ENCODE data around the gene RAD52. TPM values are rescaled to one million over a fixed set of nuclear protein-coding genes. Genes with fewer than 3 reads are reported as not detected.
"Not testable (repeated sequence)": the region's sequence is repeated elsewhere in the genome, so short reads cannot be mapped to it uniquely, and the experiment has no call there.

RAD52 gene
- total RNA-seq, 1 experiment from 2014 or later = 27.9 TPM

DNA sequence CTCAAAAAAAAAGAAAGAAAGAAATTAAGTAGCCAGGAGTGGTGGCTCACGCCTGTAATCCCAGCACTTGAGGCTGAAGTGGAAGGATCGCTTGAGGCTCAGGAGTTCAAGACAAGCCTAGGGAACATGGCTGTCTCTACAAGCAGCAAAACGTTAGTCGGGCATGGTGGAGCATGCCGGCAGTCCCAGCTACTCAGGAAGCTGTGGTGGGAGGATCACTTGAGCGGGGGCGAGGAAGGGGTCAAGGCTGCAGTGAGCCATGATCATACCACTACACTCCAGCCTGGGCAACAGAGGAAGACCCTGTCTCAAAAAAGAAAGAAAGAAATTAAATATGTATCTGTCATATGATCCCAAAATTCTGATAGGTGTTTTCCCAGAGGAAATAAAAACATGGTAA is 5.3 kb downstream of the RAD52 start:
- intact Hi-C loops (cut with micrococcal nuclease) = no loop called here
- ChIA-PET CTCF (interaction anchor here (0.6 to 0.8 kb wide), 3 partner anchors 10 to 193 kb away, joined by 3 to 5 read pairs (median 3); no protein-coding TSS in a partner anchor), POLR2A (no interaction called here)
- Mint-ChIP-seq H3K4me1 (ENCODE audit: insufficient read depth, unreplicated experiment) (peaks cover 19% of the 10 kb centered on the region), H3K27ac (ENCODE audit: low read depth, unreplicated experiment) (peak overlapping the region; percentile 76), H3K4me3 (ENCODE audit: unreplicated experiment) (no peak overlapping the region), H3K36me3 (ENCODE audit: insufficient read depth, unreplicated experiment) (peaks cover 52% of the 10 kb centered on the region), H3K9me3 (ENCODE audit: unreplicated experiment) (no peaks in the 10 kb centered on the region), H3K27me3 (ENCODE audit: insufficient read depth, unreplicated experiment) (no peaks in the 10 kb centered on the region)
- no peak for DNase-seq (ENCODE audit: unreplicated experiment)
- TF ChIP-seq, protein P1, sequence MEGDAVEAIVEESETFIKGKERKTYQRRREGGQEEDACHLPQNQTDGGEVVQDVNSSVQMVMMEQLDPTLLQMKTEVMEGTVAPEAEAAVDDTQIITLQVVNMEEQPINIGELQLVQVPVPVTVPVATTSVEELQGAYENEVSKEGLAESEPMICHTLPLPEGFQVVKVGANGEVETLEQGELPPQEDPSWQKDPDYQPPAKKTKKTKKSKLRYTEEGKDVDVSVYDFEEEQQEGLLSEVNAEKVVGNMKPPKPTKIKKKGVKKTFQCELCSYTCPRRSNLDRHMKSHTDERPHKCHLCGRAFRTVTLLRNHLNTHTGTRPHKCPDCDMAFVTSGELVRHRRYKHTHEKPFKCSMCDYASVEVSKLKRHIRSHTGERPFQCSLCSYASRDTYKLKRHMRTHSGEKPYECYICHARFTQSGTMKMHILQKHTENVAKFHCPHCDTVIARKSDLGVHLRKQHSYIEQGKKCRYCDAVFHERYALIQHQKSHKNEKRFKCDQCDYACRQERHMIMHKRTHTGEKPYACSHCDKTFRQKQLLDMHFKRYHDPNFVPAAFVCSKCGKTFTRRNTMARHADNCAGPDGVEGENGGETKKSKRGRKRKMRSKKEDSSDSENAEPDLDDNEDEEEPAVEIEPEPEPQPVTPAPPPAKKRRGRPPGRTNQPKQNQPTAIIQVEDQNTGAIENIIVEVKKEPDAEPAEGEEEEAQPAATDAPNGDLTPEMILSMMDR (IDR thresholded peaks at IDR 0.05; ENCODE audit: unreplicated experiment) = no peak
- no TSS peak for BruUV-seq (replicated peaks)

DNA sequence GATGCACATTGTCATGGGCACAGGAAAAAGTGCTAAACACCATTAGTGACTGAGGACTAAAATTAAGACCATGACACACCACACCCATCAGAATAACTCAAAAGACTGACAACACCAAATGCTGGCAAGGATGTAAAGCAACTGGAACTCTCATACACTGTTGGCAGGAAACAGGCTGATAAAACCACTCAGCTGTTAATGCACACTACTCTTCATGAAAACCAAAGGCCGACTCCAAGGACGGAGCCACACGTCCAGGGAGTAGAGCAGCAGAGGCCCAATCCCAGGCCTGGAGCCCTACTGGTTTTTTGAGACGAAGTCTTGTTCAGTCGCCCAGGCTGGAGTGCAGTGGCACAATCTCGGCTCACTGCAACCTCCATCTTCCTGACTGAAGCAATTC is 6.4 kb downstream of the RAD52 start:
- CTCF ChIA-PET = no interaction called here
- Mint-ChIP-seq H3K36me3 (ENCODE audit: insufficient read depth, unreplicated experiment) (peaks cover 54% of the 10 kb centered on the region), H3K9me3 (ENCODE audit: unreplicated experiment) (no peaks in the 10 kb centered on the region), H3K4me1 (ENCODE audit: insufficient read depth, unreplicated experiment) (peaks cover 17% of the 10 kb centered on the region), H3K4me3 (ENCODE audit: unreplicated experiment) (no peak overlapping the region), H3K27me3 (ENCODE audit: insufficient read depth, unreplicated experiment) (no peaks in the 10 kb centered on the region), H3K27ac (ENCODE audit: low read depth, unreplicated experiment) (no peak overlapping the region)
- POLR2A ChIA-PET = interaction anchor here (1.2 kb wide), 1 partner anchor 373 kb away, joined by 3 read pairs; no protein-coding TSS in a partner anchor
- BruUV-seq (replicated peaks) = no TSS peak
- DNase-seq (ENCODE audit: unreplicated experiment) = no peak
- intact Hi-C loops (cut with micrococcal nuclease) = no loop called here
- TF ChIP-seq, protein P1 (IDR thresholded peaks at IDR 0.05; ENCODE audit: unreplicated experiment) = no peak

DNA sequence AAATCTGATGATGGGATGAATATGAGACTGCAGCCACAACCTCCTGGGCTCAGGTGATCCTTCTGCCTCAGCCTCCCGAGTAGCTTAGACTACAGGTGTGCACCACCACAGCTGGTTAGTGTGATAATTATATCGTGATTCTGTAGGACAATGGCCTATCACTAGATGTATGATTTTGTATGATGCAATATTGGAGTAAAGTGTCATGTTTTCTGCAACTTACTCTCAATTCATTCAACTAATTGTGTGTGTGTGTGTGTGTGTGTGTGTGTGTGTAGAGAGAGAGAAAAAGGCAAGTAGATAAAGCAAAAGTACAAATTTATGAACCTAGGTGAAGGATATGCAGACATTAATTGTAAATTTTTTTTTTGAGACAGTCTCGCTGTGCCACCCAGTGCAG is 10.7 kb downstream of the RAD52 start:
- POLR2A ChIA-PET = no interaction called here
- H3K4me3 Mint-ChIP-seq (ENCODE audit: unreplicated experiment) = no peak overlapping the region
- TF ChIP-seq, protein P1 (IDR thresholded peaks at IDR 0.05; ENCODE audit: unreplicated experiment) = no peak
- H3K27me3 Mint-ChIP-seq (ENCODE audit: insufficient read depth, unreplicated experiment) = no peaks in the 10 kb centered on the region
- intact Hi-C loops (cut with micrococcal nuclease) = no loop called here
- BruUV-seq (replicated peaks) = no TSS peak
- CTCF ChIA-PET = interaction anchor here (1.0 to 1.1 kb wide), 2 partner anchors 154 to 370 kb away, joined by 3 read pairs; no protein-coding TSS in a partner anchor
- H3K4me1 Mint-ChIP-seq (ENCODE audit: insufficient read depth, unreplicated experiment) = no peaks in the 10 kb centered on the region
- H3K36me3 Mint-ChIP-seq (ENCODE audit: insufficient read depth, unreplicated experiment) = peaks cover 49% of the 10 kb centered on the region
- H3K27ac Mint-ChIP-seq (ENCODE audit: low read depth, unreplicated experiment) = no peak overlapping the region
- H3K9me3 Mint-ChIP-seq (ENCODE audit: unreplicated experiment) = no peaks in the 10 kb centered on the region
- DNase-seq (ENCODE audit: unreplicated experiment) = no peak

DNA sequence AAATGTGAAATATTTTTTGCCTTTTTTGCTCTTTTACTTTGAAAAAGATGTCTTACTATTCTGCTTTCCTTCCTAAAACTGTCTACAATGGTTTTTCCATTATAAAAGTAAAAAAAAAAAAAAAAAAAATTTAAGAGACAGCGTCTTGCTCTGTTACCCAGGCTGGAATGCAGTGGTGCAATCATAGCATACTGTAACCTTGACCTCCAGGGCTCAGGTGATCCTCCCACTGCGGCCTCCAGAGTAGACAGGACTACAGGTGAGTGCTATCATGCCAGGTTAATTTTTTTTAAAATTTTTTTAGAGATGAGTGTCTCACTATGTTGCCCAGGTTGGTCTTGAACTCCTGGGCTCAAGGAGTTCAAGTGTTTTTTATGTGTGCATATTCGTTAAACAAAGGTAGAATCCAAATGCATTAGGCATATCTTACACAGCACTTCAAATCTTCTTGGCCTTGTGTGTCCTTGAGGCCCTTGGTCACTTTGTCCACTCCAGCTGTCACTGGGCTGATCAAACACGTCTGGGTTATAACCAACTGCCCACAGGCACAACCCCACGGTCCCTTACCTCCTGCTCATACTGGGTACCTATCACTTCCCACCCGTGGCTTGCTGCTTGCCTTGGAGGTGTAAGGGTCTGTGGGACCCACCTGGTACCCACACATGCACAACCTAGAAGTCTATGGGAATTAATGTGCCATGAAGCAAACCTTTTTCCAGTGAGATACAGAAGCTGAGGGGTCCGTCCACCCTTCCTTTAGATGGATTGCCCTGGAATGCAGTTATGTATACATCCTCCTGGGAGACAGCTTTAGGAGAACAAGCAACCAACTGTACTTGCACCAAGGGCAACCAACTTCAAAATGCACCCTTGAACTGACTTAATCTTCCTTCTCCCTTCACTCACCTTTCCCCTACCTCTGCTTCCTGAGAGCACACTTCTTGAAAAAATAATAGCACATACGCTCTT is 12.8 kb downstream of the RAD52 start:
- no peak for DNase-seq (ENCODE audit: unreplicated experiment)
- peaks cover 54% of the 10 kb centered on the region for H3K36me3 Mint-ChIP-seq (ENCODE audit: insufficient read depth, unreplicated experiment)
- H3K4me1 Mint-ChIP-seq (ENCODE audit: insufficient read depth, unreplicated experiment) = no peaks in the 10 kb centered on the region
- POLR2A ChIA-PET = interaction anchor here (1.1 to 1.2 kb wide), 2 partner anchors 10 to 12 kb away, joined by 3 to 7 read pairs; partner anchors contain the start of gene RAD52
- H3K27me3 Mint-ChIP-seq (ENCODE audit: insufficient read depth, unreplicated experiment) = no peaks in the 10 kb centered on the region
- CTCF ChIA-PET = interaction anchor here (1.2 kb wide), 1 partner anchor 646 kb away, joined by 4 read pairs; no protein-coding TSS in a partner anchor
- BruUV-seq (replicated peaks) = no TSS peak
- intact Hi-C loops (cut with micrococcal nuclease) = no loop called here
- H3K9me3 Mint-ChIP-seq (ENCODE audit: unreplicated experiment) = no peaks in the 10 kb centered on the region
- no peak overlapping the region for H3K4me3 Mint-ChIP-seq (ENCODE audit: unreplicated experiment)
- H3K27ac Mint-ChIP-seq (ENCODE audit: low read depth, unreplicated experiment) = no peak overlapping the region
- TF ChIP-seq, protein P1 (IDR thresholded peaks at IDR 0.05; ENCODE audit: unreplicated experiment) = no peak

DNA sequence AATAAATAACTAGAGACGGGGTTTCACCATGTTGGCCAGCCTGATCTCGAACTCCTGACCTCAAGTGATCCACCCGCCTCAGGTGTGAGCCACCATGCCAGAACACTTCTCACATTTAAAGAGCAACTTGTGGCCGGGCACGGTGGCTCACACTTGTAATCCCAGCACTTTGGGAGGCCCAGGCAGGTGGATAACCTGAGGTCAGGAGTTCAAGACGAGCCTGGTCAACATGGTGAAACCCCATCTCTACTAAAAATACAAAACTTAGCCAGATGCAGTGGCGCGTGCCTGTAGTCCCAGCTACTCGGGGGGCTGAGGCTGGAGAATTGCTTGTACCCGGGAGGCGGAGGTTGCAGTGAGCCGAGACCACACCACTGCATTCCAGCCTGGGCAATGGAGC is 13.6 kb downstream of the RAD52 start:
- BruUV-seq (replicated peaks); H3K27me3 Mint-ChIP-seq (ENCODE audit: insufficient read depth, unreplicated experiment); H3K4me1 Mint-ChIP-seq (ENCODE audit: insufficient read depth, unreplicated experiment); CTCF ChIA-PET; H3K4me3 Mint-ChIP-seq (ENCODE audit: unreplicated experiment); H3K9me3 Mint-ChIP-seq (ENCODE audit: unreplicated experiment); H3K27ac Mint-ChIP-seq (ENCODE audit: low read depth, unreplicated experiment); intact Hi-C loops (cut with micrococcal nuclease); POLR2A ChIA-PET; DNase-seq (ENCODE audit: unreplicated experiment): not testable (repeated sequence)
- H3K36me3 Mint-ChIP-seq (ENCODE audit: insufficient read depth, unreplicated experiment) = peaks cover 56% of the 10 kb centered on the region

Data from MCF 10A (cell line).